GOT3 (cell line): ENCODE results near the gene COX10.
"Not testable (repeated sequence)": the region's sequence is repeated elsewhere in the genome, so short reads cannot be mapped to it uniquely, and the experiment has no call there.

ENCODE experiments used
- DNase-seq: peaks from one replicate; lab custom pipeline; 2025; ENCODE audit warnings: mixed read lengths; lab: John Stamatoyannopoulos, UW

The COX10 gene

DNA sequence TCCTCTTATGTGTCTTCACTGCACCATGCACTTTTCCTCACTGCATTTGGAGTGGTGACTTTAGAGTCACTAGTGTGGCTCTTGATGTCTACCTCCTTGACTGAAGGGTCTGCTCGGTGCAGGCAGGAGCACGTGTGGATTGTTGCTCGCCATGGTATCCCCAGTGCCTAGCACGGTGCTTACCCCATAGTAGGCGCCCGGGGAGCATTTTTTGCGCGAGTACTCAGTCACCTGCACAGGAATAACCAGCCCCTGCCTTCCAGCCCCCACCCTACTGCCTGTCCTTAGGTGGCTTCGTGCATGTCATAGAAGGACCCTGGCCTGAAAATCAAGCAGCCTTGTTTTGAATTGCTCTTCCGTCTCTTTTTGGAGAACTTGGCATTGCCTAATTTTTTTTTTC is 136.1 kb downstream of the COX10 start:
- DNase-seq = no peak

GRCh38 chr17:14205992-14206461 is 136.7 kb downstream of the COX10 start:
- no peak for DNase-seq

DNA sequence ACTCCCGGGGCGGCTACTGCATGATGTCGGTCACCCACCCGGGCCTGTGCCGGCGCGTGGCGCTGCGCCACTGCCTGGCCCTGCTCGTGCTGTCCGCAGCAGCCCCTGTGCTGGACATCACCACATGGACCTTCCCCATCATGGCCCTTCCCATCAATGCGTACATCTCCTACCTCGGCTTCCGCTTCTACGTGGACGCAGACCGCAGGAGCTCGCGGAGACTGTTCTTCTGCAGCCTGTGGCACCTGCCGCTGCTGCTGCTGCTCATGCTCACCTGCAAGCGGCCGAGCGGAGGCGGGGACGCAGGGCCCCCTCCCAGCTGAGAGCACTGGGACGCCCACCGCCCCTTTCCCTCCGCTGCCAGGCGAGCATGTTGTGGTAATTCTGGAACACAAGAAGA is 137.6 kb downstream of the COX10 start:
- no peak for DNase-seq

DNA sequence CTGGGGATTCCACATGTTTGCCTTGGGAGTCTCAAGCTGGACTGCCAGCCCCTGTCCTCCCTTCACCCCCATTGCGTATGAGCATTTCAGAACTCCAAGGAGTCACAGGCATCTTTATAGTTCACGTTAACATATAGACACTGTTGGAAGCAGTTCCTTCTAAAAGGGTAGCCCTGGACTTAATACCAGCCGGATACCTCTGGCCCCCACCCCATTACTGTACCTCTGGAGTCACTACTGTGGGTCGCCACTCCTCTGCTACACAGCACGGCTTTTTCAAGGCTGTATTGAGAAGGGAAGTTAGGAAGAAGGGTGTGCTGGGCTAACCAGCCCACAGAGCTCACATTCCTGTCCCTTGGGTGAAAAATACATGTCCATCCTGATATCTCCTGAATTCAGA is 138.5 kb downstream of the COX10 start:
- no peak for DNase-seq

DNA sequence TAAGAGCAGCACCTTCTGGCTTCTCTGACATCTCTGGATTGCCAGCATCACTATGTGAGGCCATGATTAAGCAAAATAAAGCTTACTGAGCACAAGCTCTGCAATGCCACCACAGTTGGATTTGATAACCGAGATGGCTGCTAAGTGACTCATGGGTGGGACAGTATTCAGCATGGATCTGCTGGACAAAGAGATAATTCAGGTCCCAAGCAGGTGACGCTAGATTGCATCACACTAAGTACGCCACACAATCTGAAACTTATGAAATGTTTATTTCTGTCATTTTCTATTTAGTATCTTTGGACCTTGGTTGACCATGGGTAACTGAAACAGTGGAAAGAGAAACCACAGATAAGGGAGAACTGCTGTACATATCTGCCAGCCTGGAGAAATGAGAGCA is 139.9 kb downstream of the COX10 start:
- DNase-seq = no peak

- DNase-seq = no peak
These were observed 141.9 kb downstream of the COX10 start for GRCh38 chr17:14211246-14211645.

- DNase-seq = no peak
These were observed 142.5 kb downstream of the COX10 start for GRCh38 chr17:14211801-14212200.

DNA sequence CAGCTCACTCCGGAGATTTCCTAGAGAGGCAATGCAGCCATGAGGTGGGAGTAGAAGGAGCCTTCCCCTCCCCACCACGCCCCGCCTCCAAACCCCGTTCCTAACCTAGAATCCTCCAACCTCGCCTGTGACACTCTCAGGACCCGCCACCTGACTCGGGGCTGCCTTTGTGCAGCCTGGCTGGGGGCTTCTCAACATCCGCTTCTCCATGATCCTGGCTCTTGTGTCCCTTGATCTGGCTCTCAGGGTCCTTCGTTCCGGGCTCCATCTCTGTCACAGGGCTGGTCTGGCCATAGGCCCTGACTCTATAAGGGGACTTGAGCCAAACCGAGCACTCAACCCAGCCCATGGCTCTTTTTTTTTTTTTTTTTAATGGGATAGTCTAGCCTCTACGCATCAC is 143.1 kb downstream of the COX10 start:
- no peak for DNase-seq

DNA sequence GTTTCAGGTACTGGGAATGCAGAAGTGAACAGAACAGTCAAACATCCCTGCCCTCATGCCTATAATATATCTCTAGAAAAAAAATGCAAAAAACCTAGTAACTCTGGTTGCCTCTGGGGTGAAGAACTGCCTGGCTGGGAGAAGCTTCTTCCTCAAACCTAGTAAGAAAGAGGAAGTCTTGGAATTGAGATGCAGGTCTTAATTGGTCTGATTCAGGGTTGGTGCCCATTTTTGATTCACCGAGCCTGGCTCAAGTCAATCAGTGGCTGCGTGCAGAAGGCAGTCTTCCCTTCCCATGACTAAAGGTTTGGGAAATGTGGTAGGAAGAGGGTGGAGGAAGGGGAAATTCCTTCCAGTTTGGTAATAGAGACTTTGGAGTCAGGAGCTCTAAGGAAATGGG is 145.0 kb downstream of the COX10 start:
- no peak for DNase-seq

GRCh38 chr17:14222611-14223010 is 153.3 kb downstream of the COX10 start:
- no peak for DNase-seq

DNA sequence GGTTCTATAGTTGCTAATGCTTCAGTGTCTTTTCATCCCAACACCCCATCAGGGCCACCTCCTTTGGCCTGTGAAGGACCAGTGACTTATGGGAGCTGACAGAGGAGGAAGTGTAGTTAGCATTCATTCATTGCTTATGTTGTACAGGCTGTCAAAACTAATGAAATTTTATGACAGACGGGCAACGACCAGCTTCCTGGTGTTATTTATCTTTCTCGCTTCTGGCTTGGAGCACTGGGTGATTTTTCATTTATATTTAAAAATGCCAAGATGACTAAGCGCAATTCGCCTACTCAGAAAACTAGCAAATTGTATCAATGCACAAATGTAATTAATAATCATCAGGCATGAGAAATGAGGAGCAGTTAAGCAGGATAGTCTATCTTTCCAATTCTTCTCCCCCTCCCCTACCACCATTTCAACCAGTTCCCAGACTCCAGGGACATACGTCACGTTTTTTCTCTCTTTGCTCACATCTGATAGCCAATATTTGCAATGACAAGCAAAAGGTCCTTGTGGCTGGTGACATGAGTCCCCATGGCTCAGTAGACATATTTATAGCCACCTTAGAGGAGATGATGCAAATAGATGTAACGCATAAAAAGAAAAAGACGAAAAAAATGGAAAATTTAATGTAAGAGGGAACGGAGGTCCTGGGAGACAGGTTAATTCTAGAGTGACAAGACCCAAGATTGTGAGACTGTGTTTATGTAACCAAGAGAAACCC is 156.1 kb downstream of the COX10 start:
- no peak for DNase-seq

DNA sequence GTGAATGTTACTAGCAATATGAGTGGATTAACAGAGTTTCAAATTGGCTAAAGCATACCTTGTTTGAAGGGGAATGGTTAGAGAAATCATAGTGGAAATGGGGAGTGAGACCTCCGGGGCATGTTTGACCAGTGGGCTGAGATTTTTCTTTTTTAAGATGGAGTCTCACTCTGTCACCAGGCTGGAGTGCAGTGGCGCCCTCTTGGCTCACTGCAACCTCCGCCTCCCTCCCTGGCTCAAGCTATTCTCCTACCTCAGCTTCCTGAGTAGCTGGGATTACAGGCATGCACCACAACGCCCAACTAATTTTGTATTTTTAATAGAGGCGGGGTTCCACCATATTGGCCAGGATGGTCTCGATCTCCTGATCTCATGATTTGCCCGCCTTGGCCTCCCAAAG is 157.7 kb downstream of the COX10 start:
- DNase-seq = no peak

DNA sequence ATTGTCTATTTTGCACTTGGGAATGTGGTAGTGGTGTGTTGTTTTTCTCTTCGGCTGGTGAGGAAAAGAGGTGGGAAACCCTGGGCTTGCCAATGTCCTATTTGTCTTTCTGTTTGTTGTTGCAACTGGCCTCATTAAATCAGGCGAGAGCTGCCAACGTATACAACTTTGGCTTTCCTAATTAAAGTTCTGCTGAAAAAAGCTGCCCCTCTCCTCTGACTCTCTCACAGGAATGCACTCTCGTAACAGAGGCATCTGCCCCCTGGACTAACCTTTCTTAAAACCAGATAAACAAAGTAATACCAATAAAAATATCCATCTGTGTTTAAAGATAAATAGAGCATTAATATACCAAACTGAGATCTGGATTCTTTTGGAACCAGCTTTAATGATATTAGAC is 159.6 kb downstream of the COX10 start:
- DNase-seq = no peak

- not testable (repeated sequence) for DNase-seq
These were observed 161.9 kb downstream of the COX10 start for GRCh38 chr17:14231187-14231586.

GRCh38 chr17:14235047-14235446 is 165.7 kb downstream of the COX10 start:
- DNase-seq = not testable (repeated sequence)

DNA sequence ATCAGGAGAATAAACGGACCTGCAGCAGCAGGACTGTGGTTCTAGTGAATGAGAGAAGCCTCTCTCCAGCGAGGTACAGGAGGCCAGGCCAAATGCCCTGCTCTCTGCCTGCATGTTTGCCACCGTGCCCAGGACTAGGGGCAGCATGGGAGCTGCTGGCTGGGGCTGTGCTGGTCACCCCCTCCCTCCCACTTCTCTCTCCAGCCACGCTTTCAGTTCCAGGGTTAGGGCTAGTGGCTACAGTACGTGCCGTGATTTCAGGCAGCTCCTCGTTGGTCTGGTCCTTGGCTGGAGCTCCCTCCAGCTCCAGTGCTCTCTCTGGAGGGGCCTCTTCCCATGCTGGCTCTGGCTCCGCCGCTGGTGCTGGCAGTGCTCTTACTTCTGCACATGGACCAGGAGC is 166.7 kb downstream of the COX10 start:
- not testable (repeated sequence) for DNase-seq

DNA sequence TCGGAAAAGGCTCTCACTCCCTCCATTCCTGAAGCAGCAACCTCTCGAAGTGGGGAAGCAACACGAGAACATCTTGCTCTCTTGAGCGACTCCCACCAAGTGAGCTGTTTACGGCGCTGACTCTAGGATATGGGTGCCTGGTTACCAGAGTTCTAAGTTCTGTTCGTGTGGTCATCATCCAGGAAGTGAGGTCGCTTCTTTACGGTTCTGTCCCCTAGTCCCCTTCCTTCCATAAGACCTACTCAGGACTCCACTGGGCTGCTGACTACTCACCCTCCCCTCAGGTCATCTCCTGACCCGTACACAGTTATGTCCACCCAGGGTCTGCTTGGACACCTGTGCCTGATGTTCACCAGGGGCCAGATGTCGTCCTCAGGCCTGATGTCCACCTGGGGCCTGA is 167.5 kb downstream of the COX10 start, which contains the start of gene CDRT15:
CDRT15 (minus strand) TSS at position 101 of the 400 bp plus-strand sequence; CDS start at position 72, 29 bp downstream.
- not testable (repeated sequence) for DNase-seq

- not testable (repeated sequence) for DNase-seq
These were observed 170.0 kb downstream of the COX10 start for GRCh38 chr17:14239271-14239670.

GRCh38 chr17:14245002-14245401 is 175.7 kb downstream of the COX10 start:
- DNase-seq = no peak

GRCh38 chr17:14245629-14246028 is 176.3 kb downstream of the COX10 start:
- no peak for DNase-seq
